ENCODE results near the gene CYYR1. TPM values are rescaled to one million over a fixed set of nuclear protein-coding genes. Genes with fewer than 3 reads are reported as not detected.

Gene CYYR1
- total and polyA plus RNA-seq, 7 donors, result 1.8 to 13.0 (median 4.5) TPM

- H3K27ac ChIP-seq, result no peak overlapping the region
- H3K27me3 ChIP-seq, result no peaks in the 10 kb centered on the region
- no peaks in the 10 kb centered on the region for H3K4me1 ChIP-seq
- 84 to 99% methylated on average over 1 of the region's 1 CpG for WGBS, 2 donors
- H3K4me3 ChIP-seq, result no peak overlapping the region
- TF ChIP-seq EP300 (IDR thresholded peaks at IDR 0.05) (no peak), POLR2A (IDR thresholded peaks at IDR 0.05) (no peak), POLR2AphosphoS5 (IDR thresholded peaks at IDR 0.05) (no peak)
- TF ChIP-seq, protein P1, sequence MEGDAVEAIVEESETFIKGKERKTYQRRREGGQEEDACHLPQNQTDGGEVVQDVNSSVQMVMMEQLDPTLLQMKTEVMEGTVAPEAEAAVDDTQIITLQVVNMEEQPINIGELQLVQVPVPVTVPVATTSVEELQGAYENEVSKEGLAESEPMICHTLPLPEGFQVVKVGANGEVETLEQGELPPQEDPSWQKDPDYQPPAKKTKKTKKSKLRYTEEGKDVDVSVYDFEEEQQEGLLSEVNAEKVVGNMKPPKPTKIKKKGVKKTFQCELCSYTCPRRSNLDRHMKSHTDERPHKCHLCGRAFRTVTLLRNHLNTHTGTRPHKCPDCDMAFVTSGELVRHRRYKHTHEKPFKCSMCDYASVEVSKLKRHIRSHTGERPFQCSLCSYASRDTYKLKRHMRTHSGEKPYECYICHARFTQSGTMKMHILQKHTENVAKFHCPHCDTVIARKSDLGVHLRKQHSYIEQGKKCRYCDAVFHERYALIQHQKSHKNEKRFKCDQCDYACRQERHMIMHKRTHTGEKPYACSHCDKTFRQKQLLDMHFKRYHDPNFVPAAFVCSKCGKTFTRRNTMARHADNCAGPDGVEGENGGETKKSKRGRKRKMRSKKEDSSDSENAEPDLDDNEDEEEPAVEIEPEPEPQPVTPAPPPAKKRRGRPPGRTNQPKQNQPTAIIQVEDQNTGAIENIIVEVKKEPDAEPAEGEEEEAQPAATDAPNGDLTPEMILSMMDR (IDR thresholded peaks at IDR 0.05), result no peak
- intact Hi-C loops (cut with DNase I), result no loop called here
- H3K36me3 ChIP-seq, result no peaks in the 10 kb centered on the region
- no peaks in the 10 kb centered on the region for H3K9me3 ChIP-seq
- no peak for DNase-seq
Observed at GRCh38 chr21:26505211-26505610, 67.9 kb downstream of the CYYR1 start.

- TF ChIP-seq POLR2A (IDR thresholded peaks at IDR 0.05), result no peak
- no peak for TF ChIP-seq EP300 (IDR thresholded peaks at IDR 0.05)
- TF ChIP-seq POLR2AphosphoS5 (IDR thresholded peaks at IDR 0.05), result no peak
- TF ChIP-seq, protein P1 (IDR thresholded peaks at IDR 0.05), result no peak
- DNase-seq, result no peak
- no peak overlapping the region for H3K4me3 ChIP-seq
- peaks cover 0 to 3% (median 0%) of the 10 kb centered on the region in 4 donors for H3K9me3 ChIP-seq
- WGBS, 2 donors, result 32 to 65% methylated on average over 2 of the region's 2 CpGs
- no peaks in the 10 kb centered on the region for H3K36me3 ChIP-seq
- intact Hi-C loops (cut with DNase I), result no loop called here
- H3K27ac ChIP-seq, result no peak overlapping the region
- H3K4me1 ChIP-seq, result no peaks in the 10 kb centered on the region
- no peaks in the 10 kb centered on the region for H3K27me3 ChIP-seq
Observed at GRCh38 chr21:26503414-26503813, 69.7 kb downstream of the CYYR1 start.

- Histone ChIP-seq H3K4me3 (no peak overlapping the region), H3K4me1 (no peaks in the 10 kb centered on the region), H3K27me3 (no peaks in the 10 kb centered on the region), H3K27ac (no peak overlapping the region), H3K9me3 (peaks cover 0 to 3% (median 0%) of the 10 kb centered on the region in 4 donors), H3K36me3 (no peaks in the 10 kb centered on the region)
- intact Hi-C loops (cut with DNase I), result no loop called here
- 85 to 89% methylated on average over 3 of the region's 3 CpGs for WGBS, 2 donors
- TF ChIP-seq POLR2AphosphoS5 (IDR thresholded peaks at IDR 0.05) (no peak), POLR2A (IDR thresholded peaks at IDR 0.05) (no peak), EP300 (IDR thresholded peaks at IDR 0.05) (no peak)
- TF ChIP-seq, protein P1 (IDR thresholded peaks at IDR 0.05), result no peak
- no peak for DNase-seq
Observed at GRCh38 chr21:26501495-26502021, 71.5 kb downstream of the CYYR1 start.

DNA sequence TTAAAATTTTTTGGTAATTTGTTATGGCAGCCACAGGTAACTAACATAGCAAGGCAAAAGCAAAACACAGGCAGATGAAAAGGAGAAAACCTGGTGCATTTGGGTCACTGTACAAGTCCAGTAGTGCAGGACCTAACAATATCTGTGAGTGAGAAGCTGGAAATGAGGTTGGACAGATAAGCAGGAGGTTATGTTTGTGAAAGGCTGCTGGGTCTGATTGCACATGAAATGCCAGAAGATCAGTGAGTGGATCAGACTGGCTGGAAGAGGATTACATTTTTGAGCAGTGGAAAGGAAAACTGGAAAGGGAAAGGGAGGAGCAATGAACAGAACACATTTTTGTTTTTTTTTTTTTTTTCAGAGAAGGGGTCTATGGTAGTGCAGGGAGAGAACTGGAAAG, 73.6 kb downstream of the CYYR1 start:
- Histone ChIP-seq H3K9me3 (peaks cover 0 to 3% (median 0%) of the 10 kb centered on the region in 4 donors), H3K4me1 (no peaks in the 10 kb centered on the region), H3K36me3 (no peaks in the 10 kb centered on the region), H3K27me3 (no peaks in the 10 kb centered on the region), H3K4me3 (no peak overlapping the region), H3K27ac (no peak overlapping the region)
- no peak for TF ChIP-seq POLR2A (IDR thresholded peaks at IDR 0.05)
- TF ChIP-seq EP300 (IDR thresholded peaks at IDR 0.05), result no peak
- TF ChIP-seq POLR2AphosphoS5 (IDR thresholded peaks at IDR 0.05), result no peak
- TF ChIP-seq, protein P1 (IDR thresholded peaks at IDR 0.05), result no peak
- DNase-seq, result no peak
- intact Hi-C loops (cut with DNase I), result no loop called here

DNA sequence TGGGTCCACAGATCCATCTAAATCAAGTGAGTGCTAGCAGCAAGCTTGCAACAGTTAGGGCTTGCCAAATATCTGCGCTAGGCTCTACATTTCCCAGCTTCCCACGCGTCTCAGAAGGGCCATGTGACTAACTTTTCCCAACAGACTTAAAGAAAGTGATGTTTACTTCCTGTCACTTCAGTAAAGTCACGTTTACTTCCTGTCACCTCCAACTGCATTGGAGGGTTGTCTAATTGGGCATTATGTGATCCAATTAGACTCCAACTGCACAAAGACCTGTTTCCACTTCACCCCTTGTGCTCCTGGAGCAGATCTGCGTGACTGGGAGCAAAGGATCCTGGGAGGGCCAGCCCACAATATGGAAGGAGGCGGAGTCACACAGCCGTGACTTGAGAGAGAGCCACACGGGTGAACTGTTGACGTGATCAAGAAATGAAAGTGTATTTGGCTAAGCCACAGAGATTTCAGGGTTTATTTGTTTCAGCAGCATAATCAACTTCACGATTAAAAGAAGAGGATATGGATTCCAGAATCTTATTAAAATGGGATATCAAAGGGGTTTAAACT, 77.7 kb downstream of the CYYR1 start:
- 74 to 86% methylated on average over 10 of the region's 10 CpGs for WGBS, 2 donors
- intact Hi-C loops (cut with DNase I), result no loop called here
- no peak overlapping the region for H3K4me3 ChIP-seq
- H3K36me3 ChIP-seq, result no peaks in the 10 kb centered on the region
- H3K4me1 ChIP-seq, result no peaks in the 10 kb centered on the region
- TF ChIP-seq, protein P1 (IDR thresholded peaks at IDR 0.05), result no peak
- TF ChIP-seq POLR2AphosphoS5 (IDR thresholded peaks at IDR 0.05), result no peak
- no peak for TF ChIP-seq POLR2A (IDR thresholded peaks at IDR 0.05)
- no peak for TF ChIP-seq EP300 (IDR thresholded peaks at IDR 0.05)
- DNase-seq, result no peak
- H3K9me3 ChIP-seq, result peaks cover 0 to 3% (median 0%) of the 10 kb centered on the region in 4 donors
- H3K27me3 ChIP-seq, result no peaks in the 10 kb centered on the region
- no peak overlapping the region for H3K27ac ChIP-seq
